ENCODE results near the gene LAYN. TPM values are rescaled to one million over a fixed set of nuclear protein-coding genes. Genes with fewer than 3 reads are reported as not detected.

The LAYN gene
- polyA plus RNA-seq, 1 experiment: 302 TPM

DNA sequence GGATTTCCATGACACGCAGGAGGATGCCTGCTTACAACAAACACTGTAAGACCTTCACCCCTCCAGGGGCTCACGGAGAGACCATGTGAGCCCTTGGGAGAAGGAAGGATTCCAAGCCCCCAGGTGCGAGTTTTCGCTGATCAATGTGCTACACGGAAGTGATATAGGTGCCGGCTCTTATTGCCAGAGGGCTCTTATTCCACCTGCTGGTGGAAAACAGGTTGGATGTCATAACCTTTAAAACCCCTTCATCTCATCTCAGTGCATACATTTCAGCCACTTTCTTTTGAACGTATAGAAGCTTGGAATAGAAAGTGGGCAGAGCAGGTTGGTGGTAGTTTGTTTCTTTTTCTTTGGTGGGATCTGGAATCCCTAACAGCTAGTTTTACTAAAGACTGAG, 25.8 kb downstream of the LAYN start:
- TF ChIP-seq, protein P1, sequence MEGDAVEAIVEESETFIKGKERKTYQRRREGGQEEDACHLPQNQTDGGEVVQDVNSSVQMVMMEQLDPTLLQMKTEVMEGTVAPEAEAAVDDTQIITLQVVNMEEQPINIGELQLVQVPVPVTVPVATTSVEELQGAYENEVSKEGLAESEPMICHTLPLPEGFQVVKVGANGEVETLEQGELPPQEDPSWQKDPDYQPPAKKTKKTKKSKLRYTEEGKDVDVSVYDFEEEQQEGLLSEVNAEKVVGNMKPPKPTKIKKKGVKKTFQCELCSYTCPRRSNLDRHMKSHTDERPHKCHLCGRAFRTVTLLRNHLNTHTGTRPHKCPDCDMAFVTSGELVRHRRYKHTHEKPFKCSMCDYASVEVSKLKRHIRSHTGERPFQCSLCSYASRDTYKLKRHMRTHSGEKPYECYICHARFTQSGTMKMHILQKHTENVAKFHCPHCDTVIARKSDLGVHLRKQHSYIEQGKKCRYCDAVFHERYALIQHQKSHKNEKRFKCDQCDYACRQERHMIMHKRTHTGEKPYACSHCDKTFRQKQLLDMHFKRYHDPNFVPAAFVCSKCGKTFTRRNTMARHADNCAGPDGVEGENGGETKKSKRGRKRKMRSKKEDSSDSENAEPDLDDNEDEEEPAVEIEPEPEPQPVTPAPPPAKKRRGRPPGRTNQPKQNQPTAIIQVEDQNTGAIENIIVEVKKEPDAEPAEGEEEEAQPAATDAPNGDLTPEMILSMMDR (IDR thresholded peaks at IDR 0.05; ENCODE audit: insufficient read depth, low read depth, low read length): no peak
- ChIA-PET CTCF (interaction anchor here (0.5 to 3.0 kb wide), 16 partner anchors 8 to 286 kb away, joined by 3 to 16 read pairs (median 3); no protein-coding TSS in a partner anchor), POLR2A (no interaction called here)
- no peaks in the 10 kb centered on the region for H3K36me3 ChIP-seq (ENCODE audit: control insufficient read depth, insufficient read depth, low read length)
- no peaks in the 10 kb centered on the region for H3K27me3 ChIP-seq (ENCODE audit: control insufficient read depth, insufficient read depth, low read length)
- DNase-seq (ENCODE audit: low read depth): no peak
- no peak overlapping the region for H3K4me3 ChIP-seq (ENCODE audit: low read depth, low read length)

DNA sequence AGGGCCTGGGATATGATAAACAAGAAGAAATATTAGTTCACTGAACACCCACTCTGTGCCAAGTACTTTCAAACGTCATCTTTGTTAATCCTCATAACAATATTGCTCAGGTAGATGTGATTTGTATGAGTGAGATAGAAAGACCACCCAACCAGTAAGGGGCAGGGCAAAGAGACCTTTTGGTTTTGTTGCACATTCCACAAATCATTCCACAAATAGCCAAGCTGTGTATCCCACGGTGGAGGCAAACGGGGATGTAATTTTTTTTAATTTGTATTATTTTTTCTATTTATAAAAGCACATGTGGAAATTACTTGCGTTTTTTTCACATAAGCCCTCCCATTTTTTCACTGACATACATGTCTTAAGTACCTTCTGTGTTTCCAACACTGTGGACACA, 29.0 kb downstream of the LAYN start:
- ChIA-PET CTCF (interaction anchor here (0.7 to 2.2 kb wide), 3 partner anchors 18 to 123 kb away, joined by 3 to 9 read pairs (median 4); no protein-coding TSS in a partner anchor), POLR2A (no interaction called here)
- no peak for DNase-seq (ENCODE audit: low read depth)
- TF ChIP-seq, protein P1 (IDR thresholded peaks at IDR 0.05; ENCODE audit: insufficient read depth, low read depth, low read length): no peak
- H3K36me3 ChIP-seq (ENCODE audit: control insufficient read depth, insufficient read depth, low read length): no peaks in the 10 kb centered on the region
- no peaks in the 10 kb centered on the region for H3K27me3 ChIP-seq (ENCODE audit: control insufficient read depth, insufficient read depth, low read length)
- H3K4me3 ChIP-seq (ENCODE audit: low read depth, low read length): no peak overlapping the region

DNA sequence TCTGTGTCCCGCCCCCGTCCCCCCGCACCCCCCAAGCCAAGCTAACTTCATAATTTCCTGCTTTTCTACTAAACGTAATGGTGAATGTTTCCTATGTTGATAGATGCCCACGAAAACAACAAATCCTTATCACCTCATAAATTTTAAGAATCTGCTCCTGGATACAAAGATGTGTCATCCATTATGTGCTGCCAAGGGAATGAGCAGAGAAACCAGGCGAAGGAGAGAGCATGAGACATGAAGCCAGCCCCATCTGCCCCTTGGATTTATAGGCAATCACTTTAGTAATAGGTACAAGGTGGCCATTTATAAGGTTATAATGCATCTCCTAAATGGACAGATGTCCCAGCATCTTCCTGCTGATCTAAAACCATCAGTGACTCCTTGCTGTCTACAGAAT, 30.3 kb downstream of the LAYN start:
- H3K4me3 ChIP-seq (ENCODE audit: low read depth, low read length): no peak overlapping the region
- no peak for DNase-seq (ENCODE audit: low read depth)
- CTCF ChIA-PET: interaction anchor here (0.7 to 2.2 kb wide), 2 partner anchors 13 to 16 kb away, joined by 3 to 9 read pairs; no protein-coding TSS in a partner anchor
- H3K27me3 ChIP-seq (ENCODE audit: control insufficient read depth, insufficient read depth, low read length): no peaks in the 10 kb centered on the region
- H3K36me3 ChIP-seq (ENCODE audit: control insufficient read depth, insufficient read depth, low read length): no peaks in the 10 kb centered on the region
- POLR2A ChIA-PET: interaction anchor here (0.7 kb wide), 1 partner anchor 10 kb away, joined by 3 read pairs; no protein-coding TSS in a partner anchor
- TF ChIP-seq, protein P1 (IDR thresholded peaks at IDR 0.05; ENCODE audit: insufficient read depth, low read depth, low read length): no peak

DNA sequence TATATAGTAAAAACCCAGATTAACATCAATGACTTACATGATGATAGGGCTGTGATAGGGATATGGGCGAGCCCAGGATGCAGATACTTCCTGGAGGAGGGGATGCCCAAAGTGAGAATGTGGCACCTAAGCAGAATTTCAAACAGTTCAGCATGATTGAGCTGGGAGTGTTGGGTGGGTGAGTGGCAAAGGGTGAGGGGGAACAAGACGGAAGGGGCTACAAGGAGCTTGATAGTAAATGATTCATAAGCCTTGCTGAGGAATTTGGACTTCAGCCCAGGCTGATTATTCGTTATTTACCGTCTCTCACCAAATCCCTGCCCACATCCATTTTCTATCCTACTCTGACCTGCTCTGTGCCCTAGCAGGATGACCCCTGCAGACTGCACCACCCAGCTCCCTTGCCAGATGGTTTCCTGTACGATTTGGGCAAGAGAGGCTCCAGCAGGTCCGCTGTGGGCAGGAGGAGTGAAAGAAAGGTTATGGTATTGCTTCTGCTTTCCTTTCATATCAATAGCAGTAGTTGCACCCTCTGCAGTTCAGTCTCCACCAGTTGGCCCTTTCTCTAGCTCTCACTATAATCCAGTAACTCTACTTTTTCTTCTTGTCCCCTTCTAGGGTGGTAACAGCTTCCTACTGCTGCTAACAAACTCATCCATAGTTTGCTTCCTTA, 31.4 kb downstream of the LAYN start:
- Histone ChIP-seq H3K36me3 (ENCODE audit: control insufficient read depth, insufficient read depth, low read length) (no peaks in the 10 kb centered on the region), H3K27me3 (ENCODE audit: control insufficient read depth, insufficient read depth, low read length) (no peaks in the 10 kb centered on the region), H3K4me3 (ENCODE audit: low read depth, low read length) (no peak overlapping the region)
- ChIA-PET POLR2A (no interaction called here), CTCF (interaction anchor here (0.9 to 2.5 kb wide), 4 partner anchors 15 to 278 kb away, joined by 3 to 8 read pairs (median 4); no protein-coding TSS in a partner anchor)
- no peak for DNase-seq (ENCODE audit: low read depth)
- TF ChIP-seq, protein P1 (IDR thresholded peaks at IDR 0.05; ENCODE audit: insufficient read depth, low read depth, low read length): no peak

DNA sequence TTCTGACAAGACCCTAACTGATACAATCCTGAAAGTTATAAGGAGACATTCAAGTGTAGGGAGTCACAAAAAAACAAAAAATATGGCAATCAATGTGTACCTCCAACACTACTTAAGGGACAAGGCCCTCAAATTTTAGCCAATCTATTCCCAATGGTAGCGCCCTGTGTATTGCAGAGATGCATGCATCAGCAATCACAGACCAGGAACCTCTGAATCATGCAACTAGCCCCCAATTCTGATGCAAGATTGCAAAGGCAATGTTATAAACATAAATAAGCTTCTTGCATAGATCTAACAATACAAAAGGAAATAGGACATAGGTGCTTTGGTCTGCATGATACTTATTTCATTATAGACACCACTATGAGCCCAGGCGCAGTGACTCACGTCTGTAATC, 32.1 kb downstream of the LAYN start:
- Histone ChIP-seq H3K4me3 (ENCODE audit: low read depth, low read length) (no peak overlapping the region), H3K27me3 (ENCODE audit: control insufficient read depth, insufficient read depth, low read length) (no peaks in the 10 kb centered on the region), H3K36me3 (ENCODE audit: control insufficient read depth, insufficient read depth, low read length) (no peaks in the 10 kb centered on the region)
- DNase-seq (ENCODE audit: low read depth): no peak
- ChIA-PET CTCF (interaction anchor here (0.6 to 2.5 kb wide), 6 partner anchors 11 to 277 kb away, joined by 3 to 8 read pairs (median 4); no protein-coding TSS in a partner anchor), POLR2A (no interaction called here)
- TF ChIP-seq, protein P1 (IDR thresholded peaks at IDR 0.05; ENCODE audit: insufficient read depth, low read depth, low read length): no peak
